ENCODE data around the gene PPT2. TPM values are rescaled to one million over a fixed set of nuclear protein-coding genes. Genes with fewer than 3 reads are reported as not detected.

Gene PPT2
- total and polyA plus RNA-seq, 2 of the 13 experiments (the other 11 are each of a cell fraction or from before 2014, with no cell fraction given), result 39.2 to 61.8 TPM

DNA sequence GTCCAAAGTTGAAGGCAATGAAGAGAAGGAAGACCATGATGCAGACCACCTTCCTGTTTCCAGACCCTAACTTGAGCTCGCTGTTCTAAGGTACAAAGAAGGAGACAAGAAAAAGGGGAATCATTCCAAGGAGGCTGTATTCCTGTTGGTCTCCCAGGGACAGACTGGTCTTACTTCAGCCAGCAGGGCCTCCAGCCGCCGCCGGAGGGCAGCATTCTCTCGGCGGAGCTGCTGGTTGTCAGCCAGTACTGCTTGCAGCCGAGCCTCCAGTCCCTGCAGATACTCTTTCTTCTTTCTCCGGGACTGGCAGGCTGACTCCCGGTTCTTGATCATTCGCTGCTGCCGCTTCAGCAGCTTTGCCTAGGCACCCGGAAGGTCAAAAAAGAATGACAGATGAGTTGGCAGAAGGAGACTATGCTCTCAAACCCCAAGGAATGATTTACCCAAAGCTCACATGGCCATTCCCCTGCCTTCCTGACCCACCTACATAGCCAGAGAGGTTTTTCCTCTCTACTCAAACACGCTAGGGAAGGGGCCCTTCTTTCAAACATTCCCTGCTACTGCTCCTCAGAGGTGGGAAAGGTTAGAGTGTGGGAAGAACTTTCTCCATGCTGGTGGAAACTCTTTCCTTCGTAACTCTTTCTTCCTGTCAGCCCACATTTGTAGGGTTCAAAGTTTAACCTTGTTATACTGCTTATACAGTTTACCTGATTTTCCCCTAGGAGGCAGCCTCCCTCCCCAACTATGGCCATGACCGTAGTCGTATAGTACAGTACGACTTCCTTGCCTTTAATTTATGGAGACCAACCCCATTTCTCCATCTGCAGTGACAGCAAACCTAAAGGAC lies 34.9 kb upstream of the PPT2 start (continued):
- TF ChIP-seq, protein P1, sequence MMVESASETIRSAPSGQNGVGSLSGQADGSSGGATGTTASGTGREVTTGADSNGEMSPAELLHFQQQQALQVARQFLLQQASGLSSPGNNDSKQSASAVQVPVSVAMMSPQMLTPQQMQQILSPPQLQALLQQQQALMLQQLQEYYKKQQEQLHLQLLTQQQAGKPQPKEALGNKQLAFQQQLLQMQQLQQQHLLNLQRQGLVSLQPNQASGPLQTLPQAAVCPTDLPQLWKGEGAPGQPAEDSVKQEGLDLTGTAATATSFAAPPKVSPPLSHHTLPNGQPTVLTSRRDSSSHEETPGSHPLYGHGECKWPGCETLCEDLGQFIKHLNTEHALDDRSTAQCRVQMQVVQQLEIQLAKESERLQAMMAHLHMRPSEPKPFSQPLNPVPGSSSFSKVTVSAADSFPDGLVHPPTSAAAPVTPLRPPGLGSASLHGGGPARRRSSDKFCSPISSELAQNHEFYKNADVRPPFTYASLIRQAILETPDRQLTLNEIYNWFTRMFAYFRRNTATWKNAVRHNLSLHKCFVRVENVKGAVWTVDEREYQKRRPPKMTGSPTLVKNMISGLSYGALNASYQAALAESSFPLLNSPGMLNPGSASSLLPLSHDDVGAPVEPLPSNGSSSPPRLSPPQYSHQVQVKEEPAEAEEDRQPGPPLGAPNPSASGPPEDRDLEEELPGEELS (CRISPR knock-in tag; IDR thresholded peaks at IDR 0.05), result peak; percentile 54; the same call in 1 of the 2 replicates
- no peak for TF ChIP-seq ZNF841 (CRISPR knock-in tag; IDR thresholded peaks at IDR 0.05; ENCODE audit: borderline replicate concordance)
- no peak for TF ChIP-seq ZNF101 (CRISPR knock-in tag; IDR thresholded peaks at IDR 0.05; ENCODE audit: borderline replicate concordance, low read depth)
- peak; percentile 36; the same call in 1 of the 2 replicates for TF ChIP-seq ZNF143 (CRISPR knock-in tag; IDR thresholded peaks at IDR 0.05)
- TF ChIP-seq, protein P2, sequence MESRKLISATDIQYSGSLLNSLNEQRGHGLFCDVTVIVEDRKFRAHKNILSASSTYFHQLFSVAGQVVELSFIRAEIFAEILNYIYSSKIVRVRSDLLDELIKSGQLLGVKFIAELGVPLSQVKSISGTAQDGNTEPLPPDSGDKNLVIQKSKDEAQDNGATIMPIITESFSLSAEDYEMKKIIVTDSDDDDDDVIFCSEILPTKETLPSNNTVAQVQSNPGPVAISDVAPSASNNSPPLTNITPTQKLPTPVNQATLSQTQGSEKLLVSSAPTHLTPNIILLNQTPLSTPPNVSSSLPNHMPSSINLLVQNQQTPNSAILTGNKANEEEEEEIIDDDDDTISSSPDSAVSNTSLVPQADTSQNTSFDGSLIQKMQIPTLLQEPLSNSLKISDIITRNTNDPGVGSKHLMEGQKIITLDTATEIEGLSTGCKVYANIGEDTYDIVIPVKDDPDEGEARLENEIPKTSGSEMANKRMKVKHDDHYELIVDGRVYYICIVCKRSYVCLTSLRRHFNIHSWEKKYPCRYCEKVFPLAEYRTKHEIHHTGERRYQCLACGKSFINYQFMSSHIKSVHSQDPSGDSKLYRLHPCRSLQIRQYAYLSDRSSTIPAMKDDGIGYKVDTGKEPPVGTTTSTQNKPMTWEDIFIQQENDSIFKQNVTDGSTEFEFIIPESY (CRISPR knock-in tag; IDR thresholded peaks at IDR 0.05), result peak; percentile 13; the same call in 1 of the 2 replicates
- no peak for TF ChIP-seq GTF3A (CRISPR knock-in tag; conservative IDR thresholded peaks at IDR 0.05)
- 0 out of 2 replicates have a peak, but pooled peaks have one; percentile 18 for TF ChIP-seq MIXL1 (CRISPR knock-in tag; IDR thresholded peaks at IDR 0.05)
- TF ChIP-seq KDM4B (CRISPR knock-in tag; IDR thresholded peaks at IDR 0.05), result peak; percentile 43; the same call in 1 of the 2 replicates
- TF ChIP-seq POLR2A (IDR thresholded peaks at IDR 0.05; ENCODE audit: insufficient read depth in 1 of 2, low read depth in 2 of 2, low read length in 2 of 2), result peak in 1 of 2 experiments; percentile 63; a peak in 3 of 4 replicates
- TF ChIP-seq, protein P3, sequence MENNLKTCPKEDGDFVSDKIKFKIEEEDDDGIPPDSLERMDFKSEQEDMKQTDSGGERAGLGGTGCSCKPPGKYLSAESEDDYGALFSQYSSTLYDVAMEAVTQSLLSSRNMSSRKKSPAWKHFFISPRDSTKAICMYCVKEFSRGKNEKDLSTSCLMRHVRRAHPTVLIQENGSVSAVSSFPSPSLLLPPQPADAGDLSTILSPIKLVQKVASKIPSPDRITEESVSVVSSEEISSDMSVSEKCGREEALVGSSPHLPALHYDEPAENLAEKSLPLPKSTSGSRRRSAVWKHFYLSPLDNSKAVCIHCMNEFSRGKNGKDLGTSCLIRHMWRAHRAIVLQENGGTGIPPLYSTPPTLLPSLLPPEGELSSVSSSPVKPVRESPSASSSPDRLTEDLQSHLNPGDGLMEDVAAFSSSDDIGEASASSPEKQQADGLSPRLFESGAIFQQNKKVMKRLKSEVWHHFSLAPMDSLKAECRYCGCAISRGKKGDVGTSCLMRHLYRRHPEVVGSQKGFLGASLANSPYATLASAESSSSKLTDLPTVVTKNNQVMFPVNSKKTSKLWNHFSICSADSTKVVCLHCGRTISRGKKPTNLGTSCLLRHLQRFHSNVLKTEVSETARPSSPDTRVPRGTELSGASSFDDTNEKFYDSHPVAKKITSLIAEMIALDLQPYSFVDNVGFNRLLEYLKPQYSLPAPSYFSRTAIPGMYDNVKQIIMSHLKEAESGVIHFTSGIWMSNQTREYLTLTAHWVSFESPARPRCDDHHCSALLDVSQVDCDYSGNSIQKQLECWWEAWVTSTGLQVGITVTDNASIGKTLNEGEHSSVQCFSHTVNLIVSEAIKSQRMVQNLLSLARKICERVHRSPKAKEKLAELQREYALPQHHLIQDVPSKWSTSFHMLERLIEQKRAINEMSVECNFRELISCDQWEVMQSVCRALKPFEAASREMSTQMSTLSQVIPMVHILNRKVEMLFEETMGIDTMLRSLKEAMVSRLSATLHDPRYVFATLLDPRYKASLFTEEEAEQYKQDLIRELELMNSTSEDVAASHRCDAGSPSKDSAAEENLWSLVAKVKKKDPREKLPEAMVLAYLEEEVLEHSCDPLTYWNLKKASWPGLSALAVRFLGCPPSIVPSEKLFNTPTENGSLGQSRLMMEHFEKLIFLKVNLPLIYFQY (CRISPR knock-in tag; IDR thresholded peaks at IDR 0.05; ENCODE audit: borderline replicate concordance), result peak; percentile 57; the same call in 1 of the 2 replicates
- peak; percentile 65 for TF ChIP-seq SMAD3 (CRISPR knock-in tag; IDR thresholded peaks at IDR 0.05)
